Fibroblast of lung (primary cell): ENCODE measurements around the gene DCAF7. TPM values are rescaled to one million over a fixed set of nuclear protein-coding genes. Genes with fewer than 3 reads are reported as not detected.

Experiments
- DNase-seq, 2 donors: peaks; one replicate each; pipeline versions ENCODE4 v3.0.0 to v3.0.0-alpha.2; 2010; ENCODE audit warnings: low read depth in 2 of 2
- H2AFZ ChIP-seq: 2 replicates; pipeline ENCODE4 v1.5.1; 2012; ENCODE audit warnings: low read length, control low read depth, inconsistent platforms
- H3K27ac ChIP-seq: 2 replicates; pipeline ENCODE4 v1.5.1; 2011; ENCODE audit warnings: low read length, control low read depth; ENCODE audit not compliant: insufficient read depth
- H3K27me3 ChIP-seq: 2 replicates; pipeline ENCODE4 v1.5.1; 2011; ENCODE audit warnings: mild to moderate bottlenecking, low read length; ENCODE audit not compliant: control insufficient read depth, insufficient read depth
- H3K36me3 ChIP-seq: 2 replicates; pipeline ENCODE4 v1.5.1; 2011; ENCODE audit warnings: low read length; ENCODE audit not compliant: control insufficient read depth, insufficient read depth
- H3K4me1 ChIP-seq: 2 replicates; pipeline ENCODE4 v1.5.1; 2011; ENCODE audit warnings: low read length; ENCODE audit not compliant: control insufficient read depth, insufficient read depth; ENCODE audit errors: extremely low read depth
- H3K4me2 ChIP-seq: 2 replicates; pipeline ENCODE4 v1.5.1; 2011; ENCODE audit warnings: low read length, control low read depth; ENCODE audit not compliant: insufficient read depth; ENCODE audit errors: extremely low read depth
- H3K4me3 ChIP-seq, 4 experiments: fragments of 200-600 bp in 1 of 4; sonication (generic) in 1 of 4; replicated peaks in 1 of 4; 2 replicates each; pipeline ENCODE4 v1.5.1; 2011 to 2016; ENCODE audit warnings: low read length in 4 of 4, low read depth in 3 of 4, mild to moderate bottlenecking in 3 of 4, control low read depth in 2 of 4, inconsistent platforms in 1 of 4, mixed read lengths in 1 of 4; ENCODE audit not compliant: insufficient read depth in 1 of 4; ENCODE audit errors: control extremely low read depth in 1 of 4
- H3K79me2 ChIP-seq: 2 replicates; pipeline ENCODE4 v1.5.1; 2012; ENCODE audit warnings: mild to moderate bottlenecking, low read length, inconsistent platforms; ENCODE audit not compliant: control insufficient read depth, insufficient read depth
- H3K9ac ChIP-seq: 2 replicates; pipeline ENCODE4 v1.5.1; 2011; ENCODE audit warnings: mild to moderate bottlenecking, low read length, control low read depth; ENCODE audit not compliant: insufficient read depth
- H3K9me3 ChIP-seq: 2 replicates; pipeline ENCODE4 v1.5.1; 2012; ENCODE audit warnings: low read depth, low read length; ENCODE audit not compliant: control insufficient read depth, insufficient read depth
- H4K20me1 ChIP-seq: 2 replicates; pipeline ENCODE4 v1.5.1; 2011; ENCODE audit warnings: low read length; ENCODE audit not compliant: control insufficient read depth, insufficient read depth; ENCODE audit errors: extremely low read depth
- EZH2 ChIP-seq: IDR thresholded peaks from 2 replicates; pipeline ENCODE4 v1.5.1; 2012; ENCODE audit warnings: low read length, control low read depth, mild to moderate bottlenecking; ENCODE audit errors: missing control alignments
- polyA plus RNA-seq, 2 donors: library from polyadenylated mRNA; depleted of rRNA in 1 of 2; stranded (reverse) in 1 of 2; unstranded in 1 of 2; fragments of >200 nt; gene quantifications; 2 replicates each; pipeline ENCODE4 v1.2.1, GENCODE V29; 2011 to 2012; ENCODE audit warnings: missing spikeins in 1 of 2
- total RNA-seq: library from RNA; depleted of rRNA; stranded (reverse); fragments of >200 nt; gene quantifications from 2 replicates; pipeline ENCODE4 v1.2.1, GENCODE V29; 2014
- TF ChIP-seq, protein P1 (sequence below), 2 donors: IDR thresholded peaks in 1 of 2; conservative IDR thresholded peaks in 1 of 2; 1 replicate in 1 of 2; 2 replicates in 1 of 2; pipeline ENCODE4 v1.5.1; 2011 to 2012; ENCODE audit warnings: low read length in 2 of 2, control low read depth in 1 of 2, inconsistent platforms in 1 of 2, low read depth in 1 of 2, mild to moderate bottlenecking in 1 of 2

The DCAF7 gene
- total and polyA plus RNA-seq, 2 donors (not counting 1 experiment from before 2014, with no cell fraction given): 13.9 to 38.8 TPM

DNA sequence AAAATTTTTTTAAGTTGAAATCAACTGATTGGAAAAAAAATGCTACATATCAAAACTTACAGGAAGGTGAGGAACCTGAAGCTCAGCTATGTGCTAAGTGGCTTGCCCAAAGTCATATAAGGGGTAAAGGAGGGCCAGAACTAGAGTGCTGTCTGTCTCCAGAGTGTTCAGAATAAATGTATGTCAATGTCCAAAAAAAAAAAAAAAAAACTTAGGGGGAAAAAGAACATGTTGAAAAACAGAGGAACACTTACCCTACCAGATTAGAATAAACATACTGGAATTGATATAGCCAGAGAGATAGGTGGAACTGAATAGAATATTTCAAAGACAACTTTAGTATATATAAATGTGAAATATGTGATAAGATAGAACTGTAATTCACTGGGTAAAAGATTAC is 11.5 kb downstream of the DCAF7 start:
- Histone ChIP-seq H3K36me3 (no peaks in the 10 kb centered on the region), H3K27me3 (no peaks in the 10 kb centered on the region), H3K4me2 (no peak overlapping the region), H3K4me3 (no peak overlapping the region), H4K20me1 (no peaks in the 10 kb centered on the region), H3K9ac (no peak overlapping the region), H2AFZ (no peak overlapping the region), H3K27ac (no peak overlapping the region), H3K9me3 (no peaks in the 10 kb centered on the region), H3K79me2 (peaks cover 69% of the 10 kb centered on the region), H3K4me1 (no peaks in the 10 kb centered on the region)
- TF ChIP-seq EZH2: no peak
- TF ChIP-seq, protein P1, sequence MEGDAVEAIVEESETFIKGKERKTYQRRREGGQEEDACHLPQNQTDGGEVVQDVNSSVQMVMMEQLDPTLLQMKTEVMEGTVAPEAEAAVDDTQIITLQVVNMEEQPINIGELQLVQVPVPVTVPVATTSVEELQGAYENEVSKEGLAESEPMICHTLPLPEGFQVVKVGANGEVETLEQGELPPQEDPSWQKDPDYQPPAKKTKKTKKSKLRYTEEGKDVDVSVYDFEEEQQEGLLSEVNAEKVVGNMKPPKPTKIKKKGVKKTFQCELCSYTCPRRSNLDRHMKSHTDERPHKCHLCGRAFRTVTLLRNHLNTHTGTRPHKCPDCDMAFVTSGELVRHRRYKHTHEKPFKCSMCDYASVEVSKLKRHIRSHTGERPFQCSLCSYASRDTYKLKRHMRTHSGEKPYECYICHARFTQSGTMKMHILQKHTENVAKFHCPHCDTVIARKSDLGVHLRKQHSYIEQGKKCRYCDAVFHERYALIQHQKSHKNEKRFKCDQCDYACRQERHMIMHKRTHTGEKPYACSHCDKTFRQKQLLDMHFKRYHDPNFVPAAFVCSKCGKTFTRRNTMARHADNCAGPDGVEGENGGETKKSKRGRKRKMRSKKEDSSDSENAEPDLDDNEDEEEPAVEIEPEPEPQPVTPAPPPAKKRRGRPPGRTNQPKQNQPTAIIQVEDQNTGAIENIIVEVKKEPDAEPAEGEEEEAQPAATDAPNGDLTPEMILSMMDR (conservative IDR thresholded peaks at IDR 0.05 in 1 of 2, IDR thresholded peaks at IDR 0.05 in 1 of 2; ENCODE audit: low read depth in 1 of 2, low read length in 2 of 2): no peak
- no peak for DNase-seq

DNA sequence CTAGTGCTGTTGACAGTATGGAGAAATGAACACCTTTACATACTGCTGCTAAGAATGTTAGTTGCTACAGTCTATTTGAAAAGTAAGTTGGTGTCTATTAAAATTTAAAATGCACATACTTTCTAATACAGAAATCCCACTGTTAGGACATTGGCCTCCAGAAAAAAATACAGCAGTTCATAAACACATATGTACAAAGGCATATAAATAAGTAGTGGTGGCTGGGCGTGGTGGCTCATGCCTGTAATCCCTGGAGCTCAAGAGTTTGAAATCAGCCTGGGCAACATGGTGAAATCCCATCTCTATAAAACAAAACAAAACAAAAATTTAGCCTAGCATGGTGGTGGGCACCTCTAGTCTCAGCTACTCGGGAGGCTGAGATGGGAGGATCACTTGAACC is 13.1 kb downstream of the DCAF7 start:
- Histone ChIP-seq H3K4me3 (no peak overlapping the region), H3K4me1 (no peaks in the 10 kb centered on the region), H3K9me3 (no peaks in the 10 kb centered on the region), H2AFZ (no peak overlapping the region), H3K27me3 (no peaks in the 10 kb centered on the region), H3K27ac (no peak overlapping the region), H3K36me3 (no peaks in the 10 kb centered on the region), H3K79me2 (peaks cover 63% of the 10 kb centered on the region), H4K20me1 (no peaks in the 10 kb centered on the region), H3K4me2 (no peak overlapping the region), H3K9ac (no peak overlapping the region)
- DNase-seq: no peak
- no peak for TF ChIP-seq EZH2
- TF ChIP-seq, protein P1 (conservative IDR thresholded peaks at IDR 0.05 in 1 of 2, IDR thresholded peaks at IDR 0.05 in 1 of 2; ENCODE audit: low read depth in 1 of 2, low read length in 2 of 2): no peak

DNA sequence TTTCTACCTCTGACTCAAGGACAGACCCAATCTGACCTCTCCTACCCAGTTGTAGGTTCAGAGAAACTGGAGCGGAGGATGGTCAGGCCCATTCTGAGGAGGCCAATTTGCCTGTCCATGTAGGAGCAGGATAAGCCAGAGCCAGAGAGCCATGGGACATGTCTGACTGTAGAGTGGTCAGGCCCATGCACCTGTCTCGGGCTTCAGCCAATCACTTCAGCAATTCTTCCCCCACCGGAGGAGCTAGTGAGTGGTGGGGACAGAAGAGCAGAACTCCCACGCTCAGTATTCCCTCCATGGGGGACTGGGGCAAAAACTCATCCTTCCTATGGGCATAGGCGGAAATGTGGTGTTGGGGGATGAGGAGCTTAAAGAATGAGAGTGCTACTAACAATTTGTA is 14.3 kb downstream of the DCAF7 start:
- no peak for DNase-seq

More for the DNA sequence above, 14.3 kb downstream of the DCAF7 start:
- Histone ChIP-seq H3K4me2 (no peak overlapping the region), H4K20me1 (no peaks in the 10 kb centered on the region), H3K4me3 (no peak overlapping the region), H3K27me3 (no peaks in the 10 kb centered on the region), H3K79me2 (peaks cover 65% of the 10 kb centered on the region), H2AFZ (no peak overlapping the region), H3K9ac (no peak overlapping the region), H3K4me1 (no peaks in the 10 kb centered on the region), H3K36me3 (no peaks in the 10 kb centered on the region), H3K9me3 (no peaks in the 10 kb centered on the region), H3K27ac (no peak overlapping the region)
- TF ChIP-seq EZH2: no peak
